IPS-11a (cell line): ENCODE results near the gene RNU1-3.
"Not testable (repeated sequence)": the region's sequence is repeated elsewhere in the genome, so short reads cannot be mapped to it uniquely, and the experiment has no call there.

ENCODE experiments used
- H3K4me3 ChIP-seq: one replicate; pipeline ENCODE4 v1.5.1; 2013; ENCODE audit warnings: low read depth, low read length, control low read depth

Gene RNU1-3

GRCh38 chr1:16694308-16694702 lies 27.6 kb upstream of the RNU1-3 start:
- H3K4me3 ChIP-seq = not testable (repeated sequence)

- H3K4me3 ChIP-seq = not testable (repeated sequence)
Observed at GRCh38 chr1:16693449-16694307, 26.9 kb upstream of the RNU1-3 start.

GRCh38 chr1:16692717-16693448 lies 26.1 kb upstream of the RNU1-3 start:
- not testable (repeated sequence) for H3K4me3 ChIP-seq

- H3K4me3 ChIP-seq = not testable (repeated sequence)
Observed at GRCh38 chr1:16692283-16692682, 25.5 kb upstream of the RNU1-3 start.

GRCh38 chr1:16690971-16691682 lies 24.4 kb upstream of the RNU1-3 start:
- not testable (repeated sequence) for H3K4me3 ChIP-seq

- H3K4me3 ChIP-seq = not testable (repeated sequence)
Observed at GRCh38 chr1:16687132-16687800, 20.5 kb upstream of the RNU1-3 start.

GRCh38 chr1:16685445-16686371 lies 19.0 kb upstream of the RNU1-3 start:
- not testable (repeated sequence) for H3K4me3 ChIP-seq

- not testable (repeated sequence) for H3K4me3 ChIP-seq
Observed at GRCh38 chr1:16684738-16685337, 18.1 kb upstream of the RNU1-3 start.

GRCh38 chr1:16684152-16684551 lies 17.4 kb upstream of the RNU1-3 start:
- not testable (repeated sequence) for H3K4me3 ChIP-seq

- H3K4me3 ChIP-seq = not testable (repeated sequence)
Observed at GRCh38 chr1:16682803-16683202, 16.1 kb upstream of the RNU1-3 start.

- peak overlapping the region; percentile 4 for H3K4me3 ChIP-seq
Observed at GRCh38 chr1:16680366-16680765, 13.6 kb upstream of the RNU1-3 start.

- H3K4me3 ChIP-seq = no peak overlapping the region
Observed at GRCh38 chr1:16677552-16678431, 11.0 kb upstream of the RNU1-3 start.

GRCh38 chr1:16676661-16677523 lies 10.1 kb upstream of the RNU1-3 start:
- not testable (repeated sequence) for H3K4me3 ChIP-seq

- H3K4me3 ChIP-seq = not testable (repeated sequence)
Observed at GRCh38 chr1:16675118-16675510, 8.4 kb upstream of the RNU1-3 start.

GRCh38 chr1:16673976-16674375 lies 7.2 kb upstream of the RNU1-3 start:
- H3K4me3 ChIP-seq = not testable (repeated sequence)

- H3K4me3 ChIP-seq = not testable (repeated sequence)
Observed at GRCh38 chr1:16665836-16666235, 912 bp downstream of the RNU1-3 start.

- not testable (repeated sequence) for H3K4me3 ChIP-seq
Observed at GRCh38 chr1:16658234-16658633, 8.5 kb downstream of the RNU1-3 start.
